ENCODE data around the gene MARF1.
"Not testable (repeated sequence)": the region's sequence is repeated elsewhere in the genome, so short reads cannot be mapped to it uniquely, and the experiment has no call there.

The MARF1 gene

GRCh38 chr16:15616475-15617165 is 26.3 kb downstream of the MARF1 start:
- FAIRE-seq, result no peak
- TF ChIP-seq POLR2A (IDR thresholded peaks at IDR 0.05; ENCODE audit: low read depth, low read length) (no peak), TAF1 (IDR thresholded peaks at IDR 0.05; ENCODE audit: borderline replicate concordance, low read depth, low read length) (no peak), POLR2AphosphoS5 (IDR thresholded peaks at IDR 0.05; ENCODE audit: low read depth, low read length) (no peak)
- DNase-seq (ENCODE audit: insufficient read length), result no peak

GRCh38 chr16:15616012-15616411 is 26.9 kb downstream of the MARF1 start:
- no peak for FAIRE-seq
- TF ChIP-seq POLR2AphosphoS5 (IDR thresholded peaks at IDR 0.05; ENCODE audit: low read depth, low read length) (no peak), TAF1 (IDR thresholded peaks at IDR 0.05; ENCODE audit: borderline replicate concordance, low read depth, low read length) (no peak), POLR2A (IDR thresholded peaks at IDR 0.05; ENCODE audit: low read depth, low read length) (no peak)
- no peak for DNase-seq (ENCODE audit: insufficient read length)

GRCh38 chr16:15613676-15614075 is 29.3 kb downstream of the MARF1 start:
- FAIRE-seq (no peak), DNase-seq (ENCODE audit: insufficient read length) (no peak)
- TF ChIP-seq TAF1 (IDR thresholded peaks at IDR 0.05; ENCODE audit: borderline replicate concordance, low read depth, low read length) (no peak), POLR2A (IDR thresholded peaks at IDR 0.05; ENCODE audit: low read depth, low read length) (no peak), POLR2AphosphoS5 (IDR thresholded peaks at IDR 0.05; ENCODE audit: low read depth, low read length) (no peak)

DNA sequence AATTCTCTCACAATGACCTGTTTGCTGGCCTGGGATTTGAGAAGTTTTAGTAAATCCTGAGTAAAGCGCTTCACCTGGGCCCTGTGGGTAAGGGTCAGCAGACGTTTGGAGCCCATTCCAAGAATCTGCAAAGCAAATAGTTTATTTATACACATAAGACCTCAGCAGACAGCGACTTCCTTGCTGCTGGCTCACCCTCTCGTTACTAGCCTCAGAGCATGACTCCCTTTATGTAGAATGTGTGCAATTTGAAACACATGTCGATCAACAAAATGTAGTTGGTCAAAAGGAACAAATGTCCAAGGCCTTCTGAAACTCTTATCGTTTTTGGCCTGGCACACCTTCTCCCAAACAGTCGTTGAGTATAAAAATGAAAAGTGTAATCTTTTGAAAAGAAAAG is 31.3 kb downstream of the MARF1 start:
- DNase-seq (ENCODE audit: insufficient read length) (no peak), FAIRE-seq (no peak)
- no peak for TF ChIP-seq POLR2AphosphoS5 (IDR thresholded peaks at IDR 0.05; ENCODE audit: low read depth, low read length)
- TF ChIP-seq POLR2A (IDR thresholded peaks at IDR 0.05; ENCODE audit: low read depth, low read length), result no peak
- no peak for TF ChIP-seq TAF1 (IDR thresholded peaks at IDR 0.05; ENCODE audit: borderline replicate concordance, low read depth, low read length)

GRCh38 chr16:15610369-15610871 is 32.5 kb downstream of the MARF1 start:
- FAIRE-seq, result no peak
- DNase-seq (ENCODE audit: insufficient read length), result no peak

GRCh38 chr16:15609286-15609649 is 33.7 kb downstream of the MARF1 start:
- TF ChIP-seq POLR2A (IDR thresholded peaks at IDR 0.05; ENCODE audit: low read depth, low read length), result no peak
- TF ChIP-seq TAF1 (IDR thresholded peaks at IDR 0.05; ENCODE audit: borderline replicate concordance, low read depth, low read length), result no peak
- TF ChIP-seq POLR2AphosphoS5 (IDR thresholded peaks at IDR 0.05; ENCODE audit: low read depth, low read length), result no peak
- DNase-seq (ENCODE audit: insufficient read length) (no peak), FAIRE-seq (no peak)

More at GRCh38 chr16:15610369-15610871, 32.5 kb downstream of the MARF1 start:
- no peak for TF ChIP-seq POLR2AphosphoS5 (IDR thresholded peaks at IDR 0.05; ENCODE audit: low read depth, low read length)
- TF ChIP-seq TAF1 (IDR thresholded peaks at IDR 0.05; ENCODE audit: borderline replicate concordance, low read depth, low read length), result no peak
- no peak for TF ChIP-seq POLR2A (IDR thresholded peaks at IDR 0.05; ENCODE audit: low read depth, low read length)

- TF ChIP-seq POLR2AphosphoS5 (IDR thresholded peaks at IDR 0.05; ENCODE audit: low read depth, low read length) (no peak), POLR2A (IDR thresholded peaks at IDR 0.05; ENCODE audit: low read depth, low read length) (no peak), TAF1 (IDR thresholded peaks at IDR 0.05; ENCODE audit: borderline replicate concordance, low read depth, low read length) (no peak)
- FAIRE-seq, result no peak
- no peak for DNase-seq (ENCODE audit: insufficient read length)
Measured at GRCh38 chr16:15608398-15609285, 34.3 kb downstream of the MARF1 start.

DNA sequence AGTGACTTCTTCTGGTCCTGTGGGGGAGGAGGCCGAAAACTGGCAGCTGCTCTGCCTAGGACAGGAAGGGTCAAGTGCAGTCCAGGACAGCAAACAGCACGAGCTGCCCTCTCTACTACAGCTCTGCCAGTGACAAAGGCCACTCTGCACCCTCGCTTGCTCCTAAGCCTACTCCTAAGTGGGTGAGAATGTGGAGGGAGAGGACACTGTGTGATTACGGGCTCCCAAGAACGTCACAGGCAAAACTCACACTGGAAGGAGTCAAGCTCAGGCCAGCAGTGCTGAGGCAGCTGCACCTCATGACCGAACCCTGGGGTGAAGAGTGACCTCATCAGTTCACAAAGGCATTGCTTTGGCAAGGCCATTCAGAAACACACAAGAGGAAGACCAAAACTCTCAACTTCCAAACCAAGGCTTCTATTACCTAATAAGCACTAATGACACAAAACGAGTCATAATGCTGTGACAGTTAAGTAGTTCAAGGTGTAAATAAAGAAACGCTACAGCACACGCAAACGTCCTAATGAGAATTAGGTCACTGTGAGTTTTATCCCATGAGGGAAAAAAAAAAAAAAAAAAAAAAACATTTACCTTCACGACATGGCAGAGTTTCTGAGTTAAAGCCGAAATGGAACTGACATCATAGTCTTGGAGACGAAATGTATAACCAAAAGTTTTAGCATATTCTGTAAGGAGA is 35.1 kb downstream of the MARF1 start:
- DNase-seq (ENCODE audit: insufficient read length) (no peak), FAIRE-seq (no peak)
- TF ChIP-seq TAF1 (IDR thresholded peaks at IDR 0.05; ENCODE audit: borderline replicate concordance, low read depth, low read length) (no peak), POLR2AphosphoS5 (IDR thresholded peaks at IDR 0.05; ENCODE audit: low read depth, low read length) (no peak), POLR2A (IDR thresholded peaks at IDR 0.05; ENCODE audit: low read depth, low read length) (no peak)

- not testable (repeated sequence) for FAIRE-seq; DNase-seq (ENCODE audit: insufficient read length)
Measured at GRCh38 chr16:15607221-15607699, 35.7 kb downstream of the MARF1 start.

- FAIRE-seq (no peak), DNase-seq (ENCODE audit: insufficient read length) (no peak)
- TF ChIP-seq TAF1 (IDR thresholded peaks at IDR 0.05; ENCODE audit: borderline replicate concordance, low read depth, low read length), result no peak
Measured at GRCh38 chr16:15606518-15607220, 36.3 kb downstream of the MARF1 start.

Data from GM12892 (cell line).